GM12865 (cell line): ENCODE measurements around the gene TGM5.

ENCODE experiments used
- DNase-seq: peaks from one replicate; pipeline ENCODE4 v3.0.0; 2010; ENCODE audit warnings: low read depth
- H3K4me3 ChIP-seq: 2 replicates; pipeline ENCODE4 v1.5.1; 2011; ENCODE audit warnings: mild to moderate bottlenecking, low read depth, low read length, control low read depth
- TF ChIP-seq, protein P1 (sequence below): IDR thresholded peaks from 2 replicates; pipeline ENCODE4 v1.5.1; 2011; ENCODE audit warnings: low read length, control low read depth, low read depth, inconsistent platforms; ENCODE audit not compliant: insufficient read depth; ENCODE audit errors: missing control alignments

The TGM5 gene

DNA sequence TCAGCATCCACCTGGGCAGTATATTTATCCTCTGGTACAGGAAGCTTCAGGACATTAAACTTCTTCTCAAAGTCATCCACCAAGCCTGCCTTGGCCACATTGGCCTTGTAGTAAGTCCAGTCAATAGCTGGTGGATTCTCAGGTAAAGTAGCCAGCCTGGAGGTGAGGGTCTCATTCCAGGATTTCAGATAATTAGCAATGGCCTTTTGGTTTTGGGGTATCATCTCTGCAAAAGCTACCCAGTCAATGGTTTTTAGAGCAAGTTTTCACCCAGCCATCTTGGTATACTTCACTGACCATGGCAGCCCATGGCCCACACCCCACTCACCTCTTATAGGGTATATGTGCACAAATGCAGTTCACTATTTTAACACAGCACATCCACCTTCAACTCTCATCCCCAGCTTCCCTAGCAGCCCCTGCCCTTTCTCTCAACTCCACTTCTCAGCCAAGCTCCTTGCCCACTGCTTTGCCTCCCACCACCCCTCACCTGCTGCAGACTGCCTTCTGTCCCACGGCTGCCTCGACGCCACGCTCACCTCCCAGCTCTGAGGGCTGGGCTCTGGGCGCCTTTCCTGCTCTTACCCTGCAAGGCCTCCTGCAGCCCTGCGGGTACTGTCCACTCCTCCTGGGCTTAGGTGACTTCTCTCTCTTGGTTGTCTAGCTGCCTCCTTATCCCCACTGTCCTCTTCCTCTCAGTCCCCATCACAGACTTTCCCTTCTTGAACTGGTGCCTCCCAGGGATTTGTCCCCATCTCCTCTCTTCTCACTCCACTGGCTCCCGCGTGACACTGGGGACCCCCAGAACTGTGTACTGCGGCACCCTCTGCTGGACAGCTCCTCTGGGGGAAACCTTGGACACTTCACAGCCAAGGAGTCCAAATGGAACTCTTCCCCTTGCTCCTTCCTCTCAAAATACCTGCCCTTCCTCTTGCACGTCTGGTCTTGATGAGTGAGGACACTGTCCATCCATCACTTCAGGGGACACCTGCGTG lies 1.7 kb upstream of the TGM5 start:
- peak; percentile 25 for DNase-seq
- TF ChIP-seq, protein P1, sequence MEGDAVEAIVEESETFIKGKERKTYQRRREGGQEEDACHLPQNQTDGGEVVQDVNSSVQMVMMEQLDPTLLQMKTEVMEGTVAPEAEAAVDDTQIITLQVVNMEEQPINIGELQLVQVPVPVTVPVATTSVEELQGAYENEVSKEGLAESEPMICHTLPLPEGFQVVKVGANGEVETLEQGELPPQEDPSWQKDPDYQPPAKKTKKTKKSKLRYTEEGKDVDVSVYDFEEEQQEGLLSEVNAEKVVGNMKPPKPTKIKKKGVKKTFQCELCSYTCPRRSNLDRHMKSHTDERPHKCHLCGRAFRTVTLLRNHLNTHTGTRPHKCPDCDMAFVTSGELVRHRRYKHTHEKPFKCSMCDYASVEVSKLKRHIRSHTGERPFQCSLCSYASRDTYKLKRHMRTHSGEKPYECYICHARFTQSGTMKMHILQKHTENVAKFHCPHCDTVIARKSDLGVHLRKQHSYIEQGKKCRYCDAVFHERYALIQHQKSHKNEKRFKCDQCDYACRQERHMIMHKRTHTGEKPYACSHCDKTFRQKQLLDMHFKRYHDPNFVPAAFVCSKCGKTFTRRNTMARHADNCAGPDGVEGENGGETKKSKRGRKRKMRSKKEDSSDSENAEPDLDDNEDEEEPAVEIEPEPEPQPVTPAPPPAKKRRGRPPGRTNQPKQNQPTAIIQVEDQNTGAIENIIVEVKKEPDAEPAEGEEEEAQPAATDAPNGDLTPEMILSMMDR, result peak; percentile 47
- no peak overlapping the region for H3K4me3 ChIP-seq

GRCh38 chr15:43267439-43267838 lies 711 bp upstream of the TGM5 start:
- TF ChIP-seq, protein P1, result no peak
- DNase-seq, result no peak
- no peak overlapping the region for H3K4me3 ChIP-seq

- TF ChIP-seq, protein P1, result no peak
- H3K4me3 ChIP-seq, result no peak overlapping the region
- no peak for DNase-seq
Measured at GRCh38 chr15:43266386-43266785, 342 bp downstream of the TGM5 start.

GRCh38 chr15:43260011-43260615 lies 6.6 kb downstream of the TGM5 start:
- DNase-seq, result no peak
- H3K4me3 ChIP-seq, result no peak overlapping the region
- TF ChIP-seq, protein P1, result no peak

GRCh38 chr15:43258781-43259180 lies 7.9 kb downstream of the TGM5 start:
- DNase-seq, result no peak
- no peak overlapping the region for H3K4me3 ChIP-seq
- TF ChIP-seq, protein P1, result no peak

DNA sequence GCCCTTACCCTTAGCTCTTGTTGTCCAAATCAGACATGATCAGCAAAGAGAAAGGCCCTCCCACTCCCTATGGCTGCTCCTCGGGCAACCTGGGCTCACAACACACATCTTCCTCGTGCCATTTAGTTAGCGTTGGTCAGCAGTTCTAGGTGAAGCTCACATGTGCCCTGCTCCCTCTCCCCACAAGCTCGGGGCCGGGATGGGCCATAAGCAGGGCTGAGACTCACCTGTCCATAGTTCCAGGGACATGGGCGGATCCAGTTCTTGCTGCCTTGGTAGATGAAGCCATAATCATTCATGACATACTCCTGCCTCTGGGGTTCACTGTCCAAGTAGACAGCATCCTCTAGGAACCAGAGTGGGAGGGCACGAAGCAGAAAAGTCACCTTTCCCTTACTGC lies 10.4 kb downstream of the TGM5 start:
- H3K4me3 ChIP-seq, result no peak overlapping the region
- no peak for DNase-seq
- TF ChIP-seq, protein P1, result no peak

DNA sequence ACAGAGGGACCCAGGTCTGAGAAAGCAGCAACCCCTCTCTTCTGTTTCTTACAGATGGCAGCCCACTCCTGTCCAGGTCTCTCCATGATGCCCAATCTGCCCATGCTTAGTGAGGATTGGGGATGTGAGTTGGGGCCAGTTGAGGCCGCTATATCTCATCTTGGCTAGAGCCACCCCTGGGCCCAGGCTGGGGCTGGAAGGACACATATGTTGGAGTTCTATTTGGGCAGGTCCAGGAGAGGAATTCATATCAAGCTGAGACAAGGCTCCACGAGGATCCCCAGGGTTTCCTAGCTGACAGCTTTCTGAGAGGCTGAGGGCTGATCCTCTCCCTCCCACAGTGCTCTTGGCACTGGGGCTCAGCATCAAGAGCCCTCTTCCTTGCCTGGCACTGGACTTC lies 11.4 kb downstream of the TGM5 start:
- no peak for DNase-seq
- TF ChIP-seq, protein P1, result no peak
- H3K4me3 ChIP-seq, result no peak overlapping the region
